Bronchial epithelial cell (primary cell): ENCODE measurements around the gene CMIP. TPM values are rescaled to one million over a fixed set of nuclear protein-coding genes. Genes with fewer than 3 reads are reported as not detected.
A peak's percentile ranks its signal among the peaks of the same experiment; 100 is the strongest.

ENCODE experiments used
- DNase-seq: peaks from one replicate; pipeline ENCODE4 v3.0.0-alpha.2; 2010; ENCODE audit warnings: low read depth
- FAIRE-seq: peaks from 2 replicates; lab custom pipeline; 2011; peaks lifted over from hg19 to GRCh38; lab: Jason Lieb, UNC
- H3K27me3 ChIP-seq: 2 replicates; pipeline ENCODE4 v1.5.1; 2011; ENCODE audit warnings: low read length; ENCODE audit not compliant: control insufficient read depth, insufficient read depth
- H3K36me3 ChIP-seq: 2 replicates; pipeline ENCODE4 v1.5.1; 2011; ENCODE audit warnings: low read length; ENCODE audit not compliant: control insufficient read depth, insufficient read depth
- H3K4me3 ChIP-seq: 2 replicates; pipeline ENCODE4 v1.5.1; 2011; ENCODE audit warnings: mild to moderate bottlenecking, low read depth, low read length, control low read depth
- CTCF ChIP-seq: IDR thresholded peaks from 2 replicates; pipeline ENCODE4 v1.5.1; 2011; ENCODE audit warnings: mild to moderate bottlenecking, moderate library complexity, low read length, control low read depth, inconsistent platforms; ENCODE audit not compliant: insufficient read depth, severe bottlenecking
- total RNA-seq: library from RNA; depleted of rRNA; stranded (reverse); fragments of >200 nt; gene quantifications from 2 replicates; pipeline ENCODE4 v1.2.1, GENCODE V29; 2014

The CMIP gene
- total RNA-seq, 1 donor from 2014 or later, result 21.1 TPM

GRCh38 chr16:81755915-81756614 lies 311.5 kb downstream of the CMIP start:
- no peak for TF ChIP-seq CTCF

GRCh38 chr16:81756615-81757356 lies 312.2 kb downstream of the CMIP start:
- Histone ChIP-seq H3K27me3 (no peaks in the 10 kb centered on the region), H3K36me3 (no peaks in the 10 kb centered on the region), H3K4me3 (no peak overlapping the region)
- FAIRE-seq (no peak), DNase-seq (no peak)
- TF ChIP-seq CTCF, result no peak

More at GRCh38 chr16:81755915-81756614, 311.5 kb downstream of the CMIP start:
- H3K27me3 ChIP-seq, result no peaks in the 10 kb centered on the region
- no peaks in the 10 kb centered on the region for H3K36me3 ChIP-seq
- DNase-seq (no peak), FAIRE-seq (no peak)
- H3K4me3 ChIP-seq, result no peak overlapping the region

GRCh38 chr16:81758376-81758775 lies 313.8 kb downstream of the CMIP start:
- Histone ChIP-seq H3K4me3 (no peak overlapping the region), H3K36me3 (no peaks in the 10 kb centered on the region), H3K27me3 (no peaks in the 10 kb centered on the region)
- TF ChIP-seq CTCF, result no peak
- FAIRE-seq, result no peak
- peak; percentile 76 for DNase-seq

Other genes starting within 250 kb of the CMIP start
- not detected in 2 replicates for gene BCO1, start 206.1 kb upstream of the CMIP start, total RNA-seq
- 13.7 and 23.4 TPM in 2 replicates for gene GAN, start 129.8 kb upstream of the CMIP start, total RNA-seq